Endothelial cell of umbilical vein (primary cell): ENCODE measurements around the gene CHRNA5. TPM values are rescaled to one million over a fixed set of nuclear protein-coding genes. Genes with fewer than 3 reads are reported as not detected.

Experiments
- BruUV-seq: library from RNA; stranded (reverse); fragments of 400-500 nt; replicated peaks from 2 replicates; lab custom pipeline; 2021; lab: Mats Ljungman, UMichigan
- CTCF ChIA-PET: fragments of 300-600, 350-600 bp; sonication (Branson Sonifier 250); formaldehyde crosslinking; loops from one replicate; lab custom pipeline; 2021; ENCODE audit warnings: antibody characterized with exemption, inconsistent platforms; lab: Charles Lee
- POLR2A ChIA-PET: fragments of 300-600, 350-600 bp; sonication (Branson Sonifier 250); formaldehyde crosslinking; loops from one replicate; lab custom pipeline; 2021; ENCODE audit warnings: antibody characterized with exemption, inconsistent platforms; lab: Charles Lee
- DNase-seq: peaks from one replicate; pipeline ENCODE4 v3.0.0-alpha.2; 2011; ENCODE audit warnings: low read depth, low spot score
- FAIRE-seq: peaks from 2 replicates; lab custom pipeline; 2011; peaks lifted over from hg19 to GRCh38; lab: Jason Lieb, UNC
- H2AFZ ChIP-seq: 2 replicates; pipeline ENCODE4 v1.6.0; 2012; ENCODE audit warnings: low read depth, low read length, control low read depth, inconsistent platforms
- H3K27ac ChIP-seq: 2 replicates; pipeline ENCODE4 v1.5.1; 2011; ENCODE audit warnings: low read depth, mild to moderate bottlenecking, control low read depth, low read length, moderate library complexity; ENCODE audit not compliant: insufficient read depth
- H3K27me3 ChIP-seq, 2 experiments: 2 replicates each; pipeline versions ENCODE4 v1.6.0 to v1.6.1; 2011; ENCODE audit warnings: low read length in 2 of 2, mixed read lengths in 1 of 2; ENCODE audit not compliant: control insufficient read depth in 2 of 2, insufficient read depth in 2 of 2
- H3K36me3 ChIP-seq, 2 experiments: 2 replicates in 1 of 2; 3 replicates in 1 of 2; pipeline ENCODE4 v1.5.1; 2011; ENCODE audit warnings: low read length in 2 of 2, mild to moderate bottlenecking in 1 of 2, moderate library complexity in 1 of 2; ENCODE audit not compliant: control insufficient read depth in 2 of 2, insufficient read depth in 2 of 2; ENCODE audit errors: extremely low read depth in 1 of 2
- H3K4me1 ChIP-seq: 3 replicates; pipeline ENCODE4 v1.5.1; 2011; ENCODE audit warnings: mild to moderate bottlenecking, low read length; ENCODE audit not compliant: control insufficient read depth, insufficient read depth; ENCODE audit errors: extremely low read depth
- H3K4me2 ChIP-seq: 2 replicates; pipeline ENCODE4 v1.6.1; 2011; ENCODE audit warnings: low read length, control low read depth, mixed read lengths; ENCODE audit not compliant: insufficient read depth
- H3K4me3 ChIP-seq, 3 experiments: fragments of 200-600 bp in 1 of 3; sonication (generic), shearing (Covaris generic) in 1 of 3; replicated peaks in 1 of 3; 2 replicates each; pipeline ENCODE4 v1.5.1; 2011 to 2016; ENCODE audit warnings: control low read depth in 3 of 3, low read length in 3 of 3, mild to moderate bottlenecking in 2 of 3, inconsistent platforms in 1 of 3, low read depth in 1 of 3, moderate library complexity in 1 of 3; ENCODE audit not compliant: insufficient read depth in 1 of 3
- H3K79me2 ChIP-seq: 2 replicates; pipeline ENCODE4 v1.6.0; 2012; ENCODE audit warnings: low read length, inconsistent platforms; ENCODE audit not compliant: control insufficient read depth, insufficient read depth
- H3K9ac ChIP-seq: replicated peaks from 2 replicates; pipeline ENCODE3; 2011; ENCODE audit warnings: low read length, control low read depth; ENCODE audit not compliant: insufficient read depth; ENCODE audit errors: extremely low read depth
- H3K9me1 ChIP-seq: replicated peaks from 3 replicates; pipeline ENCODE4 v1.6.0; 2011; ENCODE audit warnings: mild to moderate bottlenecking, low read length; ENCODE audit not compliant: control insufficient read depth, insufficient read depth; ENCODE audit errors: extremely low read depth
- H3K9me3 ChIP-seq: replicated peaks from 2 replicates; pipeline ENCODE4 v1.5.1; 2012; ENCODE audit warnings: low read length, inconsistent platforms; ENCODE audit not compliant: control insufficient read depth, insufficient read depth
- H4K20me1 ChIP-seq: replicated peaks from 2 replicates; pipeline ENCODE3; 2011; ENCODE audit warnings: mild to moderate bottlenecking, low read length; ENCODE audit not compliant: control insufficient read depth, insufficient read depth; ENCODE audit errors: extremely low read depth
- EZH2 ChIP-seq: IDR thresholded peaks from 2 replicates; pipeline ENCODE4 v1.6.1; 2012; ENCODE audit warnings: borderline replicate concordance, low read depth, mild to moderate bottlenecking, moderate library complexity, low read length, inconsistent platforms; ENCODE audit not compliant: severe bottlenecking
- JUN ChIP-seq: IDR thresholded peaks from 2 replicates; pipeline ENCODE4 v1.6.1; 2011; ENCODE audit warnings: borderline replicate concordance, low read depth; ENCODE audit not compliant: insufficient read length, insufficient read depth
- MAX ChIP-seq: IDR thresholded peaks from 2 replicates; pipeline ENCODE4 v1.6.1; 2011; ENCODE audit not compliant: insufficient read depth, insufficient read length
- MYC ChIP-seq: IDR thresholded peaks from one replicate; pipeline ENCODE4 v1.6.1; 2011; ENCODE audit warnings: mild to moderate bottlenecking, low read depth, low read length
- POLR2A ChIP-seq: IDR thresholded peaks from 2 replicates; pipeline ENCODE4 v1.6.1; 2012; ENCODE audit warnings: low read depth, mild to moderate bottlenecking, control low read depth, low read length
- dilution Hi-C: fragments of 300-500 bp; cut with MboI; formaldehyde crosslinking; loops from one replicate; pipeline ENCODE4 v1.15.0; 2019; ENCODE audit warnings: low sequenced_read_pairs; ENCODE audit not compliant: extremely low pct_ligation_motif_present
- intact Hi-C: fragments of 100-400 bp; cut with micrococcal nuclease; formaldehyde crosslinking; loops from one replicate; pipeline ENCODE4 v1.10.0; 2022
- polyA plus RNA-seq, 4 experiments: library from polyadenylated mRNA; depleted of rRNA in 3 of 4; stranded (reverse) in 3 of 4; unstranded in 1 of 4; fragments of >200 nt; gene quantifications; 2 replicates each; pipeline versions ENCODE4 v1.2.1 to v1.2.3, GENCODE V29; 2011 to 2012; ENCODE audit warnings: missing spikeins in 1 of 4
- total RNA-seq: library from RNA; stranded (reverse); gene quantifications from 2 replicates; pipeline ENCODE4 v1.2.3, GENCODE V29; 2021
- TF ChIP-seq, protein P1 (sequence below), 2 donors: IDR thresholded peaks; 1 replicate in 1 of 2; 2 replicates in 1 of 2; pipeline ENCODE4 v1.5.1; 2011; ENCODE audit warnings: low read length in 2 of 2, mild to moderate bottlenecking in 2 of 2, moderate library complexity in 2 of 2, control low read depth in 1 of 2, inconsistent platforms in 1 of 2, low read depth in 1 of 2; ENCODE audit not compliant: insufficient read depth in 1 of 2; ENCODE audit errors: extremely low read depth in 1 of 2

The CHRNA5 gene
- total and polyA plus RNA-seq, 2 donors (not counting 3 experiments of a cell fraction or from before 2014, with no cell fraction given): 6.4 to 12.7 TPM

GRCh38 chr15:78623786-78624497 lies 58.6 kb downstream of the CHRNA5 start:
- H3K27ac ChIP-seq: no peak overlapping the region
- CTCF ChIA-PET: interaction anchor here (0.8 kb wide), 1 partner anchor 8 kb away, joined by 3 read pairs; no protein-coding TSS in a partner anchor
- H3K4me1 ChIP-seq: no peaks in the 10 kb centered on the region
- no TSS peak for BruUV-seq
- no peak overlapping the region for H3K4me2 ChIP-seq
- no peaks in the 10 kb centered on the region for H3K9me1 ChIP-seq
- H3K27me3 ChIP-seq: peaks cover 34 to 47% of the 10 kb centered on the region in 2 experiments
- H3K36me3 ChIP-seq: no peaks in the 10 kb centered on the region
- dilution Hi-C loops: no loop called here
- no peaks in the 10 kb centered on the region for H3K9me3 ChIP-seq
- no peaks in the 10 kb centered on the region for H4K20me1 ChIP-seq
- no peaks in the 10 kb centered on the region for H3K79me2 ChIP-seq
- H3K4me3 ChIP-seq: no peak overlapping the region
- POLR2A ChIA-PET: no interaction called here
- no peak overlapping the region for H3K9ac ChIP-seq
- no peak for FAIRE-seq
- no peak for TF ChIP-seq EZH2
- TF ChIP-seq, protein P1, sequence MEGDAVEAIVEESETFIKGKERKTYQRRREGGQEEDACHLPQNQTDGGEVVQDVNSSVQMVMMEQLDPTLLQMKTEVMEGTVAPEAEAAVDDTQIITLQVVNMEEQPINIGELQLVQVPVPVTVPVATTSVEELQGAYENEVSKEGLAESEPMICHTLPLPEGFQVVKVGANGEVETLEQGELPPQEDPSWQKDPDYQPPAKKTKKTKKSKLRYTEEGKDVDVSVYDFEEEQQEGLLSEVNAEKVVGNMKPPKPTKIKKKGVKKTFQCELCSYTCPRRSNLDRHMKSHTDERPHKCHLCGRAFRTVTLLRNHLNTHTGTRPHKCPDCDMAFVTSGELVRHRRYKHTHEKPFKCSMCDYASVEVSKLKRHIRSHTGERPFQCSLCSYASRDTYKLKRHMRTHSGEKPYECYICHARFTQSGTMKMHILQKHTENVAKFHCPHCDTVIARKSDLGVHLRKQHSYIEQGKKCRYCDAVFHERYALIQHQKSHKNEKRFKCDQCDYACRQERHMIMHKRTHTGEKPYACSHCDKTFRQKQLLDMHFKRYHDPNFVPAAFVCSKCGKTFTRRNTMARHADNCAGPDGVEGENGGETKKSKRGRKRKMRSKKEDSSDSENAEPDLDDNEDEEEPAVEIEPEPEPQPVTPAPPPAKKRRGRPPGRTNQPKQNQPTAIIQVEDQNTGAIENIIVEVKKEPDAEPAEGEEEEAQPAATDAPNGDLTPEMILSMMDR (IDR thresholded peaks at IDR 0.05; ENCODE audit: extremely low read depth in 1 of 2, insufficient read depth in 1 of 2, low read depth in 1 of 2, low read length in 2 of 2): no peak
- no peak for TF ChIP-seq JUN
- TF ChIP-seq POLR2A: no peak
- no peak for TF ChIP-seq MYC
- no peak for TF ChIP-seq MAX
- intact Hi-C loops: no loop called here
- no peak overlapping the region for H2AFZ ChIP-seq
- no peak for DNase-seq
